NB4 (cell line): Measurements from ENCODE around the gene IL21R.

Experiments used
- POLR2A ChIP-seq: IDR thresholded peaks from 2 replicates; pipeline ENCODE4 v1.6.1; 2011; ENCODE audit warnings: mild to moderate bottlenecking; ENCODE audit not compliant: insufficient read length; ENCODE audit errors: extremely low read depth
- TF ChIP-seq, protein P1 (sequence below): IDR thresholded peaks from one replicate; pipeline ENCODE4 v1.5.1; 2012; ENCODE audit warnings: low read depth, low read length

DNA sequence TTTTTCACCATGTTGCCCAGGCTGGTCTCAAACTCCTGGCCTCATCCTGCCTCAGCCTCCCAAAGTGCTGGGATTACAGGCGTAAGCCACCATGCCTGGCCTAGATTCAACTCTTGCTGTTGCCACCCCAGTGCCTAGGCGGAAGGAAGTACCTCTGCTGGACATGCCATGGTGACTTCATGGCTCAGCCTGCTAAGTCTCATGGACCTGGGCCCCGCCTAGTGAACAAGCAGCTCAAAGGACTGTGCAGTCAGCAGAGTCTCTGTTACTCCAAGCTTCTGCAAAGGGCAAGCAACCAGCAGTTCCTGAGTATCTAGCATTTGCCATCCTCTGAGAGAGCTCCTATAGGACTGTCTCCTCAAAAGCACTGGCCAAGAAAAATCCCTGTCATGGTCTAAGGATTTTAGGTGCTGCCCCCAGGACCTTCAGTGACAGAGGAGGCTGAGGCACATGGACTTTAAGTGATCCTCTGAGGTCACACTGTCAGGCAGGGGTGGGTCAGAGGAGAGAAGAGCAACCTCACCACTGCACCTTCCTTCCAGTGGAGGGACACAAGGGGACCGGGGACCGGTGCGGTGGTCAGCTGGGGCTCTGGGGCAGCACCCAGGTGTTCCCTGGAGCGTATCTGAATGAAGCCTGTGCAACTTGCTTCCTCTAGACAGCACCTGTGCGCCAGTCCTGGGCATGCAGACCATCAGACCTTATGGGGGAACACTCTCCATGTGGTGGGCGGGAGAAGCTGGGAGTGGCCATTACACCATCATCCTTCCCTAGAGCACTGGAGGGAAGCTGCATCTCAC is 71.3 kb downstream of the IL21R start:
- TF ChIP-seq, protein P1, sequence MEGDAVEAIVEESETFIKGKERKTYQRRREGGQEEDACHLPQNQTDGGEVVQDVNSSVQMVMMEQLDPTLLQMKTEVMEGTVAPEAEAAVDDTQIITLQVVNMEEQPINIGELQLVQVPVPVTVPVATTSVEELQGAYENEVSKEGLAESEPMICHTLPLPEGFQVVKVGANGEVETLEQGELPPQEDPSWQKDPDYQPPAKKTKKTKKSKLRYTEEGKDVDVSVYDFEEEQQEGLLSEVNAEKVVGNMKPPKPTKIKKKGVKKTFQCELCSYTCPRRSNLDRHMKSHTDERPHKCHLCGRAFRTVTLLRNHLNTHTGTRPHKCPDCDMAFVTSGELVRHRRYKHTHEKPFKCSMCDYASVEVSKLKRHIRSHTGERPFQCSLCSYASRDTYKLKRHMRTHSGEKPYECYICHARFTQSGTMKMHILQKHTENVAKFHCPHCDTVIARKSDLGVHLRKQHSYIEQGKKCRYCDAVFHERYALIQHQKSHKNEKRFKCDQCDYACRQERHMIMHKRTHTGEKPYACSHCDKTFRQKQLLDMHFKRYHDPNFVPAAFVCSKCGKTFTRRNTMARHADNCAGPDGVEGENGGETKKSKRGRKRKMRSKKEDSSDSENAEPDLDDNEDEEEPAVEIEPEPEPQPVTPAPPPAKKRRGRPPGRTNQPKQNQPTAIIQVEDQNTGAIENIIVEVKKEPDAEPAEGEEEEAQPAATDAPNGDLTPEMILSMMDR = no peak
- no peak for TF ChIP-seq POLR2A
